ENCODE data around the gene RCAN1.
A peak's percentile ranks its signal among the peaks of the same experiment; 100 is the strongest.

RCAN1 gene

DNA sequence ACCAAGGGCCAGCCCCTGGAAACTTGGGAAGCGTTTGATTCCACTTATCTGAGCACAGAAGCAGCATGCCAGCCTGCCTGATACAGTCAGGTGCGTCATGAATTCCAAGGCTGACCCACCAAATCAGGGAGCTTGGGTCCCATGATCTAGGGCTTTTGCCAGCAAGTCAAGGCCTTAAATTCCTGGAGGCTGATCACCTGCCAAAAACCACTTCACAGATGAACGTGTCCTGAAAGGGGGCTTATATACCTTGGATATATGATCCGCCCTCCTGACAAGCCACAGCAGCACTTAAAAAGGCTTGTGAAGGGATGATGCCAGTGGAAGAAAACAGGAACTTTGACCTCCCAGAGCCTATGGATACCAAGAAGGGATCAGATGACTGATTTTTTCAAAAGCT is 29.9 kb upstream of the RCAN1 start:
- no peak overlapping the region for H2BK120ac ChIP-seq (ENCODE audit: insufficient read depth, low read length, poor library complexity)
- peaks cover 0 to 3% of the 10 kb centered on the region in 2 experiments for H3K4me1 ChIP-seq (ENCODE audit: control insufficient read depth in 1 of 2, insufficient read depth in 2 of 2, low read length in 2 of 2)
- H3K27ac ChIP-seq (ENCODE audit: low read depth, low read length), result no peak overlapping the region
- no peak overlapping the region for H4K8ac ChIP-seq (ENCODE audit: low read depth, low read length)
- no peaks in the 10 kb centered on the region for H3K79me2 ChIP-seq (ENCODE audit: control insufficient read depth, insufficient read depth, low read length, poor library complexity)
- no peak overlapping the region for H2AFZ ChIP-seq (ENCODE audit: insufficient read depth, low read length, poor library complexity)
- H4K91ac ChIP-seq (ENCODE audit: low read depth, low read length), result no peak overlapping the region
- H3K14ac ChIP-seq (ENCODE audit: low read length), result no peak overlapping the region
- H3K9ac ChIP-seq (ENCODE audit: low read length), result no peak overlapping the region
- no peak overlapping the region for H3K23ac ChIP-seq (ENCODE audit: low read length)
- no CpG with 5 or more reads among the region's 4 CpGs for WGBS (ENCODE audit: extremely low coverage, insufficient coverage, insufficient read length)
- no peak overlapping the region for H3K4ac ChIP-seq (ENCODE audit: low read depth, low read length)
- no peak for DNase-seq
- no peak overlapping the region for H3K4me3 ChIP-seq (ENCODE audit: low read depth, low read length)
- H2BK12ac ChIP-seq (ENCODE audit: low read length), result no peak overlapping the region
- H3K79me1 ChIP-seq (ENCODE audit: low read length), result no peaks in the 10 kb centered on the region
- peaks cover 2% of the 10 kb centered on the region for H3K9me3 ChIP-seq (ENCODE audit: insufficient read depth, low read depth, low read length)
- H2BK5ac ChIP-seq (ENCODE audit: low read depth, low read length, poor library complexity), result no peak overlapping the region
- no peak overlapping the region for H4K12ac ChIP-seq (ENCODE audit: low read depth, low read length)
- H3K36me3 ChIP-seq (ENCODE audit: control insufficient read depth in 1 of 2, insufficient read depth in 2 of 2, low read length in 2 of 2), result no peaks in the 10 kb centered on the region
- no peak overlapping the region for H2AK5ac ChIP-seq (ENCODE audit: low read length)
- H3K27me3 ChIP-seq (ENCODE audit: insufficient read depth, low read length), result no peaks in the 10 kb centered on the region
- H3K4me2 ChIP-seq (ENCODE audit: low read length), result no peak overlapping the region
- H3K18ac ChIP-seq (ENCODE audit: low read length), result no peak overlapping the region

DNA sequence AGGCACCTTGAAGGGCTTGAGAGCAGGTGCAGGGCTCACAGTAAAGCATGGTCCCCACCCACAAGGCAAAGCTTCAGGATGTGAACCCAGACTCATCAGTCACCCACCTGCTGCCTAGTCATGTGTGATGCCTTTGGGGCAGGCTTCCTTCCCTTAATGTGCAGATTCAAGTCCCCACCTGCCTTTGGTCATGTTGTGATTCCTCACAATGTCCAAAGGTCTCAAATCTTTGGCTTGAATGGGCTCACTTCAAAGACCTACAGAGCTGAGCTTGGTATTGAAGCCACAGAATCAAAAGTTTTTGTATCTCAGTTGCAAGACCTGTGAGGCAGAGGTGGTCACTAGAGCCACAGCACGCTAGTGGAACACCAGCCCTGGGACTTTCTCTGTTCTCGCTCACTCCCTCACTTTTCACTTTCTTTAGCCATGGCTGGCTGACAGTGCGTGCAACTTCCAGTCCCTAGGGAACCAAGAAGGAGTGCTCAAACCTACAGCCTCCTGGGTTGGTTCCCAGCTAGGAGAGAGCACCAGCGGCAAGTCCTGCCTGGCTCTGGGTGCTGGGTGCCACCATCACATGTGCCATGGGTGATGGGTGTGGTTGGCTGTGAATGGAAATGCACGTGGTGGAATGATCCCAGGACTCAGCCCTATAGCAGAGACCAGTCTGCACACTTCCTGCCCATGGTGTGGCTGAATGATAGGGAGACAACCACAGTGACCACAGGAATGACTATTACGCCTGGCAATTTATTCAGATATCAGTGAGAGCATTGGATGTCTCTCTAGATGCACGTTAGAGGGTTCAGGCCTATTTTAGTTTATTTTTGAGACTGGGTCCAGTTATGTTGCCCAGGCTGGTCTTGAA is 27.5 kb upstream of the RCAN1 start:
- Histone ChIP-seq H2BK12ac (ENCODE audit: low read length) (no peak overlapping the region), H3K79me2 (ENCODE audit: control insufficient read depth, insufficient read depth, low read length, poor library complexity) (no peaks in the 10 kb centered on the region), H3K4me2 (ENCODE audit: low read length) (no peak overlapping the region), H3K4ac (ENCODE audit: low read depth, low read length) (no peak overlapping the region), H3K4me3 (ENCODE audit: low read depth, low read length) (no peak overlapping the region), H2AFZ (ENCODE audit: insufficient read depth, low read length, poor library complexity) (no peak overlapping the region), H4K8ac (ENCODE audit: low read depth, low read length) (no peak overlapping the region), H3K27ac (ENCODE audit: low read depth, low read length) (no peak overlapping the region), H2BK120ac (ENCODE audit: insufficient read depth, low read length, poor library complexity) (no peak overlapping the region), H3K9me3 (ENCODE audit: insufficient read depth, low read depth, low read length) (peaks cover 2% of the 10 kb centered on the region), H3K9ac (ENCODE audit: low read length) (no peak overlapping the region), H3K27me3 (ENCODE audit: insufficient read depth, low read length) (no peaks in the 10 kb centered on the region), H3K79me1 (ENCODE audit: low read length) (no peaks in the 10 kb centered on the region), H3K14ac (ENCODE audit: low read length) (no peak overlapping the region), H4K12ac (ENCODE audit: low read depth, low read length) (no peak overlapping the region), H2BK5ac (ENCODE audit: low read depth, low read length, poor library complexity) (no peak overlapping the region), H3K36me3 (ENCODE audit: control insufficient read depth in 1 of 2, insufficient read depth in 2 of 2, low read length in 2 of 2) (no peaks in the 10 kb centered on the region), H3K4me1 (ENCODE audit: control insufficient read depth in 1 of 2, insufficient read depth in 2 of 2, low read length in 2 of 2) (peaks cover 0 to 3% of the 10 kb centered on the region in 2 experiments), H4K91ac (ENCODE audit: low read depth, low read length) (no peak overlapping the region), H3K18ac (ENCODE audit: low read length) (no peak overlapping the region), H3K23ac (ENCODE audit: low read length) (no peak overlapping the region), H2AK5ac (ENCODE audit: low read length) (no peak overlapping the region)
- DNase-seq, result no peak
- WGBS (ENCODE audit: extremely low coverage, insufficient coverage, insufficient read length), result no CpG with 5 or more reads among the region's 7 CpGs

DNA sequence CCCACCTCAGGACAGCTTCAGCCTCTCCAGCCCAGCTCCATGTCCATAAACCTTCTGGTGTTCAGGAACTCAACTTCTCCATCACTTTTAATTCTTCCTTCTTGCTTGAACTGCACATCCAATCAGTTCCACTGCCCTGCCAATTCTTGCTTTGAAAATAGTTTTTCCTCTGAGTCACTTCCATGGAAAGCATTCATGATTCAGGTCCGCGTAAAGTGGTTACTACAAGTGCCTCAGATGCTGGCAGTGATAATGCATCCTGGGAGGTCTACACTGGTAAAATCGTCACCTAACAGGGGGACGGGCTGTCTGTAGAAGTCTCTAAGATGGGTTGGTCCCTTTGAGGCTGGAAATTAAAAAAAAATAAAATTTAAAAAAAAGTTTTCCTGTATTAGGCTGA is 25.9 kb upstream of the RCAN1 start:
- Histone ChIP-seq H3K79me2 (ENCODE audit: control insufficient read depth, insufficient read depth, low read length, poor library complexity) (no peaks in the 10 kb centered on the region), H3K18ac (ENCODE audit: low read length) (no peak overlapping the region), H3K4me3 (ENCODE audit: low read depth, low read length) (no peak overlapping the region), H3K79me1 (ENCODE audit: low read length) (no peaks in the 10 kb centered on the region), H2BK12ac (ENCODE audit: low read length) (no peak overlapping the region), H3K4me2 (ENCODE audit: low read length) (no peak overlapping the region), H2AFZ (ENCODE audit: insufficient read depth, low read length, poor library complexity) (no peak overlapping the region), H3K27me3 (ENCODE audit: insufficient read depth, low read length) (peaks cover 2% of the 10 kb centered on the region), H3K4ac (ENCODE audit: low read depth, low read length) (no peak overlapping the region), H3K23ac (ENCODE audit: low read length) (no peak overlapping the region), H3K36me3 (ENCODE audit: control insufficient read depth in 1 of 2, insufficient read depth in 2 of 2, low read length in 2 of 2) (no peaks in the 10 kb centered on the region), H4K8ac (ENCODE audit: low read depth, low read length) (no peak overlapping the region), H3K14ac (ENCODE audit: low read length) (no peak overlapping the region), H4K12ac (ENCODE audit: low read depth, low read length) (no peak overlapping the region), H2AK5ac (ENCODE audit: low read length) (no peak overlapping the region), H2BK5ac (ENCODE audit: low read depth, low read length, poor library complexity) (no peak overlapping the region), H2BK120ac (ENCODE audit: insufficient read depth, low read length, poor library complexity) (no peak overlapping the region), H4K91ac (ENCODE audit: low read depth, low read length) (no peak overlapping the region), H3K27ac (ENCODE audit: low read depth, low read length) (no peak overlapping the region), H3K9me3 (ENCODE audit: insufficient read depth, low read depth, low read length) (peaks cover 2% of the 10 kb centered on the region), H3K9ac (ENCODE audit: low read length) (no peak overlapping the region), H3K4me1 (ENCODE audit: control insufficient read depth in 1 of 2, insufficient read depth in 2 of 2, low read length in 2 of 2) (peaks cover 0 to 3% of the 10 kb centered on the region in 2 experiments)
- DNase-seq, result peak; percentile 6 to 50
- no CpG with 5 or more reads among the region's 4 CpGs for WGBS (ENCODE audit: extremely low coverage, insufficient coverage, insufficient read length)

DNA sequence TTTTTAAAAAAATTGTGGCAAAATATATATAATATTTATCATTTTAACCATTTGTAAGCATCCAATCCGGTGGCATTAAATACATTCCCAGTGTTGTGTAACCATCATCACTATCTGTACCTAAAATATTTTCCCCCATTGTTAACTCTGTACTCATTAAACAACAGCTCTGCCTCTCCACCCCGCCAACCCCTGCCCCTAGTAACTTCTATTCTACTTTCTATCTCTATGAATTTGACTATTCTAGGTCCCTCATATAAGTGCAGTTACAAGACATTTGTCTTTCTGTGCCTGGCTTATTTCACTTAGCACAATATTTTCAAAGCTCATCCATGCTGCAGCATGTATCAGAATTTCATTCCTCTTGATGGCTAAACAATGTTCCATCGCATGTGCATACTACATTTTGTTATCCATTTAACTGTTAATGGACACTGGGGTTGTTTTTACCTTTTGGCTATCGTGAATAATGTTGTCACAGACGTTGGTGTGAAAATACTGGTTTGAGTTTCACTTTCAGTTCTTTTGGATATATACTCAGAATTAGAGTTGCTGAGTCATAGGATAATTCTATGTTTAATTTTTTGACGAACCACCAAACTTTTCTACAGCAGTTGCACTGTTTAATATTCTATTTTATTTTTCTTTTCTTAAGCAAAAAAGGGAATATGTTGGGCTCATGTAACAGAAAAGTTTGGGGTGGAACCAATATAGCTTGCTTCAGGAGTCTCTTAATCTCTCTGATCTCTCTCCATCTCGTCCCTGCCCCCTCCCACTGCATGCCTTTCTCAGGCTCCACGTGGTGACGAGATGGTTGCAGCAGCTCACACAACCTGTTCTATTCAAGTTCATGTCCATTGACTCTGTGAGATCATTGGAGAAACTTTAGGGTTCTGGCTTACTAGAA is 25.2 kb upstream of the RCAN1 start:
- H3K4ac ChIP-seq (ENCODE audit: low read depth, low read length), result no peak overlapping the region
- H3K4me1 ChIP-seq (ENCODE audit: control insufficient read depth in 1 of 2, insufficient read depth in 2 of 2, low read length in 2 of 2), result peaks cover 0 to 3% of the 10 kb centered on the region in 2 experiments
- no peak overlapping the region for H2AK5ac ChIP-seq (ENCODE audit: low read length)
- H3K4me3 ChIP-seq (ENCODE audit: low read depth, low read length), result no peak overlapping the region
- H2BK5ac ChIP-seq (ENCODE audit: low read depth, low read length, poor library complexity), result no peak overlapping the region
- no peak overlapping the region for H3K23ac ChIP-seq (ENCODE audit: low read length)
- no peak overlapping the region for H3K9ac ChIP-seq (ENCODE audit: low read length)
- no peak overlapping the region for H3K18ac ChIP-seq (ENCODE audit: low read length)
- H4K8ac ChIP-seq (ENCODE audit: low read depth, low read length), result no peak overlapping the region
- H3K27me3 ChIP-seq (ENCODE audit: insufficient read depth, low read length), result peaks cover 2% of the 10 kb centered on the region
- peaks cover 2% of the 10 kb centered on the region for H3K9me3 ChIP-seq (ENCODE audit: insufficient read depth, low read depth, low read length)
- no CpG with 5 or more reads among the region's 9 CpGs for WGBS (ENCODE audit: extremely low coverage, insufficient coverage, insufficient read length)
- no peak overlapping the region for H2BK12ac ChIP-seq (ENCODE audit: low read length)
- H3K4me2 ChIP-seq (ENCODE audit: low read length), result no peak overlapping the region
- H2AFZ ChIP-seq (ENCODE audit: insufficient read depth, low read length, poor library complexity), result no peak overlapping the region
- no peaks in the 10 kb centered on the region for H3K79me1 ChIP-seq (ENCODE audit: low read length)
- H4K12ac ChIP-seq (ENCODE audit: low read depth, low read length), result no peak overlapping the region
- no peak overlapping the region for H3K27ac ChIP-seq (ENCODE audit: low read depth, low read length)
- no peak overlapping the region for H4K91ac ChIP-seq (ENCODE audit: low read depth, low read length)
- no peak overlapping the region for H2BK120ac ChIP-seq (ENCODE audit: insufficient read depth, low read length, poor library complexity)
- no peaks in the 10 kb centered on the region for H3K79me2 ChIP-seq (ENCODE audit: control insufficient read depth, insufficient read depth, low read length, poor library complexity)
- H3K36me3 ChIP-seq (ENCODE audit: control insufficient read depth in 1 of 2, insufficient read depth in 2 of 2, low read length in 2 of 2), result no peaks in the 10 kb centered on the region
- H3K14ac ChIP-seq (ENCODE audit: low read length), result no peak overlapping the region
- DNase-seq, result peak in 1 of 2 donors; percentile 13

Data from trophoblast cell (in vitro differentiated cells and primary cell).